ENCODE data around the gene ELP4.

DNA sequence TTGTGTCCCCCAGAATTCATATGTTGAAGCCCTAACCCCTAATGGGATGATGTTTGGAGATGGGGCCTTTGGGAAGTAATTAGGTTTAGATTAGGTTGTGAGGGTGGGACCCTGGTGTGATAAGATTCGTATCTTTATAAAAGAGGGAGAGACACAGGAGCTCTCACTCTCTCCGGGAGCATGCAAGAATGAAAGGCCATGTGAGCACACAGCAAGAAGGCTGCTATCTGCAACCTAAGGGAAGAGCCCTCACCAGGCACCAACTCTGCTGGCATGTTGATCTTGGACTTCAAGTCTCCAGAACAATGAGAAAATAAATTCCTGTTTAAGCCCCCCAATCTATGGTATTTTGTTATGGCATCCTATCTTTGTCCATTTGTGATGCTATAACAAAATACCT lies 97.3 kb downstream of the ELP4 start:
- TF ChIP-seq, protein P1, sequence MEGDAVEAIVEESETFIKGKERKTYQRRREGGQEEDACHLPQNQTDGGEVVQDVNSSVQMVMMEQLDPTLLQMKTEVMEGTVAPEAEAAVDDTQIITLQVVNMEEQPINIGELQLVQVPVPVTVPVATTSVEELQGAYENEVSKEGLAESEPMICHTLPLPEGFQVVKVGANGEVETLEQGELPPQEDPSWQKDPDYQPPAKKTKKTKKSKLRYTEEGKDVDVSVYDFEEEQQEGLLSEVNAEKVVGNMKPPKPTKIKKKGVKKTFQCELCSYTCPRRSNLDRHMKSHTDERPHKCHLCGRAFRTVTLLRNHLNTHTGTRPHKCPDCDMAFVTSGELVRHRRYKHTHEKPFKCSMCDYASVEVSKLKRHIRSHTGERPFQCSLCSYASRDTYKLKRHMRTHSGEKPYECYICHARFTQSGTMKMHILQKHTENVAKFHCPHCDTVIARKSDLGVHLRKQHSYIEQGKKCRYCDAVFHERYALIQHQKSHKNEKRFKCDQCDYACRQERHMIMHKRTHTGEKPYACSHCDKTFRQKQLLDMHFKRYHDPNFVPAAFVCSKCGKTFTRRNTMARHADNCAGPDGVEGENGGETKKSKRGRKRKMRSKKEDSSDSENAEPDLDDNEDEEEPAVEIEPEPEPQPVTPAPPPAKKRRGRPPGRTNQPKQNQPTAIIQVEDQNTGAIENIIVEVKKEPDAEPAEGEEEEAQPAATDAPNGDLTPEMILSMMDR (IDR thresholded peaks at IDR 0.05; ENCODE audit: borderline replicate concordance, extremely low read depth, low read length, poor library complexity, severe bottlenecking) = no peak
- TF ChIP-seq EZH2 (IDR thresholded peaks at IDR 0.05; ENCODE audit: borderline replicate concordance, low read depth, low read length, severe bottlenecking) = no peak
